ENCODE results near the gene TIMM9.
"Not testable (repeated sequence)": the region's sequence is repeated elsewhere in the genome, so short reads cannot be mapped to it uniquely, and the experiment has no call there.

The TIMM9 gene, protein sequence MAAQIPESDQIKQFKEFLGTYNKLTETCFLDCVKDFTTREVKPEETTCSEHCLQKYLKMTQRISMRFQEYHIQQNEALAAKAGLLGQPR

DNA sequence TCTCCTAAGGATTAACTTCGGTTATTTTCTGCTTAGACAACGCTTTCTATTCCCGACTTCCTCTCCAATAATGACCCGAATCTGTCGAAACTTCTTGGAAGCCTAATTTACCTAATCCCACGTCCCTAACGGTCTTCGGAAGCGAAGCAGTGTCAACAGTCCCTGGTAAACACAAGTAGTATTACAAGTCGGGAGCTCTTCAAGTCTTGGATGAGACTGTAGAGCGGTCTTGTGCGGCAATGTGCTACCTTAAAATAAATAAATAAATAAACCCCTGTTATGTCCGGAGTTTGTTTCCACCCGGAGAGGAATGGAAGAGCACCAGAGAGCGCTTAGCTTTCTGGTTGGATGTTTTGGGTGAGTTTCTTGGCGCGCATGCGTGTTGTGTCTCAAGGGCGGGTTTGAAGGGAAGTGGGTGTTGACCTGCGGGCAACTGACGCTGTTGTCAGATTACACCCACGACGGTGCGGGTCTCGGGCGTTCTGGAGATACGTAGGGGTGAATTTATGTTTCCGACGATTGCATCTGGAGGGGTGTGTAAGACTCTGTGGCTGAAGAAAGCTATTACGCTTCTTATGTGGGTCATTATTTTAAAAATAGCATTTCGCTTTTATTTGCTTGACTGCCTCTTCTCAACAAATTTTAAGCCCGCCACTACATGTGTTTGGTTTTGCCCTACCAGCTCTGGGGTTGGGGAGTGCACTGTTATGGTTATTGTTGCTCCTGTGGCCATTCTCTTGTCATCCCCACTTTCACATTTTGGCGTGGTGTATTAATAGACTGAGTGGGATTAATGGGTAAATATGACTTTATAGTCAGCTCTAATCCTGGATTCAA lies at the start of gene TIMM9, which contains the start of gene KIAA0586:
TSS of gene TIMM9 (minus strand) at position 251 of the 837 bp plus-strand sequence. CDS start 15,586 bp downstream, outside the sequence.
TSS of gene KIAA0586 (plus strand) at position 439 of the 837 bp plus-strand sequence. CDS start 546 bp downstream, outside the sequence.
- peak; percentile 91 for DNase-seq

DNA sequence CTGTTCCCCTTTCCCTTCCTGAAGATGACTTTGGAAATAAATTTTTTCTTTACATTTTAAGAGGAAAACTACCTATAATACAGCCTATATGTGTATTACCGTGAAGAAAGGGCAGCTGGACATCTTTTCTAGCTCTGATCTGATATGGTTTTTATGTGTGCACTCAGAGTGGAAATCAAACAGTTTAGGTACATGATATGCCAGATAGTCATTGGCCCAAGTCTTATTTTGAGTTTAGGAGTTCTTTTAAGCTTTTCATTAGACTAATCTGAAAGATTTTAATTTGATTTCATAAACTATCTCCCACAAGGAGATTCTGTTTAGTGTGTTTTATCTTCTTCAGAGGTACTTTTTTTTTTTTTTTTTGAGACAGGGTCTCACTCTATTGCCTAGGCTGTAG lies 49.0 kb upstream of the TIMM9 start:
- DNase-seq = no peak

DNA sequence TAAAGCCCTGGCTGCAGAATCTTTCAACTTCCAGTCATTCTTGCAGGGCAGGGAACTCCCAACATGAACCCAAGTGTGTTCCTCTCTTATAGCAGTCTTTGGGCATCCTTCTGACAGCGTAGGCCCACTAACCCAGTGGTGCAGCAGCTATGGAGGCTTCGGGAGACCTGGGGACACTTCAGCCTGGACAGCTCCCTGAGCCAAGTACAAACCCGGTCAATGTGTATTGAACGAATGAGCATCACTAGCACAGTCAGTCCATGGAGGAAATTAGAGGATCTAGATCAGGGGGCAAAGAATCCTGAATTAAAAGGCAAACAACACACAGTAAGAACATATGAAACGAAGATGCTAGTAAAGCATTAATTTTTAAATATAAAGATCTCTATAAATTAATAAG lies 42.0 kb upstream of the TIMM9 start:
- DNase-seq = no peak

DNA sequence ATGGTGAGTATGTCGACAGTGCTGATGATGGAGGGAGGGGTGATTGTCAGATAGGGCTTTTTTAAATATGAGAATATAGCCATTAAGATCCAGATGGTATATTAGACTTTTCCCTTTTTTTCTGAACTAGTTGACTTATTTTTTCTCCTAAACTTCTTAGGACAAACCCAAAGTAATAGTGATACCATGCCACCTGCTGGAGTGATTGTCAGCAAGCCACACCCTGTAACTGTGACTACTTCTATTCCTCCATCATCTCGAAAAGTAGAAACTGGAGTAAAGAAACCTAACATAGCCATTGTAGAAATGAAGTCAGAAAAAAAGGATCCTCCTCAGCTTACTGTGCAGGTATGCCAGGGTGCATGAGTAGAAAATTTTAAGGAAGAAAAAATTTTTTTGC lies 40.2 kb upstream of the TIMM9 start:
- no peak for DNase-seq

DNA sequence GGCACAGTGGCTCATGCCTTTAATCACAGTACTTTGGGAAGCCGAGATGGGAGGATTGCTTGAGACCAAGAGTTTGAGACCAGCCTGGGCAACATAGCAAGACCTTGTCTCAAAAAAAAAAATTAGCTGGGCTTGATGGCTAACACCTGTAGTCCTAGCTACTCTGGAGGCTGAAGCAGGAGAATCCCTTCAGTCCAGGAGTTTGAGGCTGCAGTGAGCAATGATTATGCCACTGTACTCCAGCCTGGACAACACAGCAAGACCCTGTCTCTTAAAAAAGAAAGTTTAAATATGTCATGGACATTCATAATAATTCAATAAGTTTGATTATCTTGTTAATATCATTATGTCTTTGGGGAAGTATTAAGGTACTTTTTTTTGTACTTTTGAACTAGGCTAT lies 39.1 kb upstream of the TIMM9 start:
- DNase-seq = no peak

DNA sequence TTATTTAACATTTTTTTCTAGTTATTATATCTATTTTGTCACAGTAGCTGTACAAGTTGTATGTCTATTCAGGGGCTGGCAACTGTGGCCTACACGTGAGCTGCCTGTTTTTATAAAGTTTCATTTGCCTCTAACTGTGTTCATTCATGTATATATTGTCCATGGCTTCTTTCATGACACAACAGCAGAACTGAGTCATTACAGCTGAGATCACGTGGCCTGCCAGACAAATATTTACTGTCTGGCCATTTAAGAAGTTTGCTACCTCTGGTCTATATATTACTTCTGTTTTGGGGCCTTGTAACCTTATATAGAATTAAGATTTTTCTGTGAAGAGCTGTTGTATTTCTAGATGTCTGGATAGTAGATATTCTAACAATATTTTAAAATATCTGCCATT lies 38.1 kb upstream of the TIMM9 start:
- no peak for DNase-seq

DNA sequence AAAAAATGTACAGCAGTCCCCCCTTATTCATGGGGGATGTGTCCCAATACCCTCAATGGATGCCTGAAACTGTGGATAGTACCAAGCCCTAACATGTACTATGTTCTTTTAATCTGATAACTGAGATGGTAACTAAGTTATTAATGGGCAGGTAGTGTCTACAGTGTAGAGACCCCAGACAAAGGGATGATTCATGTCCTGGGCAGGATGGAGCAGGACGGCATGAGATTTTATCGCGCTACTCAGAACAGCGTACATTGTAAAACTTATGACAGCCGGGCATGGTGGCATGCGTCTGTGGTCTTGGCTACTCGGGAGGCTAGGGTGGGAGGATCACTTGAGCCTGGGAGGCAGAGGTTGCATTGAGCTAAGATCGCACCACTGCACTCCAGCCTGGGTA lies 37.3 kb upstream of the TIMM9 start:
- no peak for DNase-seq

DNA sequence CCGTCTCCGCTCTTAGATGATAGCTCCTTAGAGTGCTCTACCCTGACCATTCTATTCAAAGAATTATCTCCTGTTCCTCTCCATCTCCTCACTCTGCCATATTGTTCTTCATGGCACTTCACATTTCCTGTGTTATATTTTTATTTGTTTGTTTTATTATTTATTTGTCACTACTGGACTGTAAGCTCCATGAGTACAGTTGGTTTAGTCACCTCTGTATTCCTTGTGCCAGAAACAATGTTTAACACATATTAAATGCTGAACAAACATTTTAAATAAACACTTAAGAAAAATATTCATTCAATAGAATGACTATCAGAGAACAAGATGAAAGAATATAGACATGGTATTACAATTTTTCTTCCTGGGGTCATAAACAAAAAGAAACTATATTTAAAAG lies 35.8 kb upstream of the TIMM9 start:
- no peak for DNase-seq

DNA sequence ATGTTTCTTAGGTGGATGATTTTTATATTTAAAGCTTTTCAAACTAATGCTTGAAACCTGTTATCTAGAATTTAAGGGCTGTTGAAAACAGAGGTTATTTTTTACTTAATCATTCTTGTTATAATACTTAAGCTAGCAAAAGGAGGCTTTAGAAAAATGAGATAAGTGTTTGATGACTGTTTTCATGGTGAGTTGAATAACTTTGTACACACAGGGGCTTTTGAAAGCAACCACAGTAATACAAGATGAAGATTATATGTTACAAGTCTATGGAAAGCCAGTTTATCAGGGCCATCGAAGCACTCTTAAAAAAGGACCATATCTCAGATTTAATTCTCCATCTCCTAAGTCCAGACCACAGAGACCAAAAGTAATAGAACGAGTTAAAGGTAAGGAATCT lies 33.4 kb upstream of the TIMM9 start:
- no peak for DNase-seq

DNA sequence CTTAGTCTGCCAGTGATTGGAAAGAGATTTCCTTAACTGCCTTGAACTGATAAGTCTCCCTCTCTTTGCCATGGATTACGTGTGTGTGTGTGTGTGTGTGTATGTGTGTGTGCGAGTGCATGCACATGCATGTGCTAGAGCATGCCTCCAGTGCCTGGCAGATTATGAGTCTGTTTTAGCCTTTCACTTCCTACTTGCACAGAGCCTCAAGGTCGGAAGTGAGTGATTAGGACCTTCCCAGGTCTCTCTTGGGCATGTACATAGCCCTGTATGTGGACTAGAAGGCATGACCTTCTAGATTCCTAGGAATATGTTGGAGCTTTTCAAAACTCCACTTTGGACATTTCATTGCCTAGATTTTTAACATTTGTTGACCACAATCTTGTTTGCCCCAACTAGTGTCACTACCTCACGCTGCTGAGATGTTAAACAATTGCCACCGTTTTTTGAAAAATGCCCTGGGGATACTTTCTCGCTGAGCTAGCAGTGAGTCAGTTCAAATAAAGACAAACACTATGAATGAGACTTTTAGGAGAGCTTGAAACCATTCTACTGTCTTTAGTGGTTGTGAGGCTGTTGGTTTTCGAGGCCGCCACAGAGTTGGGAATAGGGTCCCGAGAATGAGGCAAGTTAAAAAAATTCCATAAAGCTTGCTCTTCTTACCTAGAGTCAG lies 28.4 kb upstream of the TIMM9 start:
- no peak for DNase-seq

DNA sequence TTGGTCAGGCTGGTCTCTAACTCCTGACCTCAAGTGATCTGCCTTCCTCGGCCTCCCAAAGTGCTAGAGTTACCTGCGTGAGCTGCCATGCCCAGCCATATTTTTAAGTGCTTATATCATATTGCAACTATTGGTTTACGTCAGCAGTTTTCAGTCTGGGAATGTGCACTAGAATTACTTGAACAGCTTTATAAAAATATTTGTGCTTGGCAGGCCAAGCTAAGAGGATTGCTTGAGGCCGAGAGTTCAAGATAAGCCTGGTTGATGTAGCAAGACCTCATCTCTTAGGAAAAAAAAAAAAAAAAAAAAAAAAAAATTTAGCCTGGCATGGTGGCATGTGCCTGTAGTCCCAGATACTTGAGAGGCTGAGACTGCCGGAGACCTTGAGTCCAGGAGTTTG lies 17.3 kb upstream of the TIMM9 start:
- no peak for DNase-seq

DNA sequence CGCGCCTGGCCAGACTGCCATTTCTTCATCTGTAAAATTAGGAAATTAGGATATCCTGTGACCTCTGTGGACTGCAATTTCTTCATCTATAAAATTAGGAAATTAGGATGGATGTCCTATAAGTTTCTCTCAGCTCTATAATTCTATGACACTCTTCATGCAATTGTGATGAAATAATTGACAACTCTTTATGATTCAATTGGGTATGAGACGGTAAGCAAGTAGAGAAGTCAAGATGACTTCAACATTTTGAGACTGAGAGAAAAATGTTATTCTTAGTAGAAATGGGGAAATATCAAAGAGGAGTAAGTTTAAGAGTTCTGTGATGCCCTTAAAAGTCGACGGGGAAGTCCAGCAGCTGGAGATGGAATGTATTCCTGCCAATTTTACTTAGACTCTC lies 12.1 kb upstream of the TIMM9 start:
- no peak for DNase-seq

DNA sequence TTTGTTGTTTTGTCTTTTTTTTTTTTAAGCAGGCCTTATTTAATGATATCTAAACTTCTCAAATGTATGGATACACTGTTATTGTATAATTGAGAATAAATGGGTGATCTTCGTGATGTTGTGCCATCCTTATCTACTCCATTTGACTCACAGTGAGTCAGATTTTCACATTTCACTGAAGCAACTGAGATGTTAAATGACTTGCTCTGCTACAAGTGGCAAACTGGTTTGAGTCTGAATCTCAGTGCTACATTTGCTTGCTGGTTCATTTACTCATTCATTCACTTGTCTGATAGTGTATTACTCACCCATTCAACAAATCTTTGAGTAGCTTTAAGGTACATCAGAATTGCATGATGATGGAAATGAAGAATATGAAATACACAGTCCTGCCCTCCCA lies 2.8 kb upstream of the TIMM9 start:
- no peak for DNase-seq

DNA sequence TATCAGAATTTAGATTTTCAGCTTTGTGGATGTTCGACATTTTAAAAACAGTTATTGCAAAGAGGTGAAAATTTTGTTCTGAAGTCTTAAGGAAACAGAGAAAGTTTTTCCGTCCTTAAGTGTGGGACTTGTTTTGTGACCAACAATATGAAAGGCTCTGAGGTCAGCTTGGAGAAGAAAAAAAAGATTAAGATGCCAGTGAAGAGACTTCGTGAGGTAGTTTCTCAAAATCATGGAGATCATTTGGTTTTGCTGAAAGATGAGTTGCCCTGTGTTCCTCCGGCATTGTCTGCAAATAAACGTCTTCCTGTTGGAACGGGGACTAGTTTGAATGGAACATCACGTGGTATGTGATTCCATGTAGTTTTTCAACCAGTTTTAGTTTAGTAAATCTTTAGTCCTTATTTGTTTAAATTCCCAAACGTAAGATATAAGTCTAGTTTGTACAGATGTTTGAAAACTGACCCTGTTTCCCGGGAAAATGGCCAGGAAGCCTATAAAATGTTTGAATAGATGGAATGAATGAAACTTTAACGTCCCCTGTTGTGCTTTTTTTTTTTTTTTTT lies 870 bp upstream of the TIMM9 start:
- no peak for DNase-seq

DNA sequence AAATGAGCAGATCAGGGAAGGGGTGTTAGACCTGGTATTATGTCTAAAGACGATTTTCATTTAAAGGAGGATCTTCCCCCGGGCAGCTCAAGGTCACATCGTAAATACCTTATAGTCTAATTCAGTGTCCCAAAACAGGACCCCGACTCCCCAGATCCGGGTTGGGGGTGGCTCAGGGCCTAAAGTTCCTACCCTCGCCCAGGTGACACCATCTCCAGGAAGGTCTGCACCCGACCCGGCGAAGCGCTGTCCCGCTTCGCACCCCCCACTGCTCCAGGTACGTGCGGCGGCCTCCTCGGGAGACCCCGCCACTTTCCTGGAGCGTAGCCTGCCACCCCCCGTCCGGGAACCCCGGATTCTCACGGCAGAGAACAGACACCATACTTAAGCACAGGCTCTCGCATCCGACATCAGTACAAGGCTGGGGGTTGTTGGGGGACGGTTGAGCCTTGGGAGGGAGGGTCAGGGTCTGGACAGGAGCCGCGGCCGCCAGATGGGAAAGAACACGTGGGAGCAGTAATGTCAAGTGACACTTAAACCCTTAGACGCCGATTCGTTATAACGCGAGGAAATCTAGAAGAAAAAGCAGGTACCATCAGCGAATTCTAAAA lies 556 bp downstream of the TIMM9 start:
- peak; percentile 64 for DNase-seq

DNA sequence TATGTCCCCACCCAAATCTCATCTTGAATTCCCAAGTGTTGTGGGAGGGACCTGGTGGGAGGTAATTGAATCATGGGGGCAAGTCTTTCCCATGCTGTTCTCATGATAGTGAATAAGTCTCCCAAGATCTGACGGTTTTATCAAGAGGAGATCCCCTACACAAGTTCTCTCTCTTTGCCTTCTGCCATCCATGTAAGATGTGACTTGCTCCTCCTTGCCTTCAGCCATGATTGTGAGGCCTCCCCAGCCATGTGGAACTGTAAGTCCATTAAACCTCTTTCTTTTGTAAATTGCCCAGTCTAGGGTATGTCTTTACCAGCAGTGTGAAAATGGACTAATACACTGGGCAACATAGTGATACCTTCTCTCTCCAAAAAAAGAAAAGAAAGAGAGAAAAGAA lies 10.4 kb downstream of the TIMM9 start:
- not testable (repeated sequence) for DNase-seq

DNA sequence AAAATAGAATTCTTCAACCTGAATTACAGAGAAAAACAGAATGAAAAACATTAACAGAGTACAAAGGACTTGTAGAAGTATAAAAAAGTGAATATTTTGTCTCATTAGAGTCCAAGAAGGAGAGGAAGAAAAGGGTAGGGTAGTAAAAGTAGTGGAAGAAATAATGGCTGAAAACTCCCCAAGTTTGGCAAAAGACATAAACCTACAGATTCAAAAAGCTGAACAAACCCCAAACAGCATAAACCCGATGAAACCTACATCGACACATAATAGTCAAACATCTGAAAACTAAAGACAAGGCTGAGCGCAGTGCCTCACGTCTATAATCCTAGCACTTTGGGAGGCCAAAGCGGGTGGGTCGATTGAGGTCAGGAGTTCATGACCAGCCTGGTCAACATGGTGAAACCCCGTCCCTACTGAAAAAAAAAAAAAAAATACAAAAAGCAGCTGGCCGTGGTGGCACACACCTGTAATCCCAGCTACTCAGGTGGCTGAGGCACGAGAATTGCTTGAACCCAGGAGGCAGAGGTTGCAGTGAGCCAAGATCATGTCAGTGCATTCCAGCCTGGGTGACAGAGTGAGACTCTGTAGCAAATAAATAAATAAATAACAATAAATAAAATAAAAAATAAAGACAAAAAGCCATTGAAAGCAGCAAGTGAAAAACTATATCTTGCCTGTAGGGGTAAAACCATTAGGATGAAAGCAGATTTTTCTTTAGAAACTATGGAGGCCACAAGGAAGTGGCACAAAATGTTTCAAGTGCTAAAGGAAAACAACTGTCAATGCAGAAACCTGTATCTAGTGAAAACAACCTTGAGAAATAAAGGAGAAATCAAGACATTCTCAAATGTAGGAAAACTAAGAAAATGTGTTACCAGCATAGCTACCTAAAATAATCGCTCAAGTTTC lies 11.4 kb downstream of the TIMM9 start:
- DNase-seq = no peak

DNA sequence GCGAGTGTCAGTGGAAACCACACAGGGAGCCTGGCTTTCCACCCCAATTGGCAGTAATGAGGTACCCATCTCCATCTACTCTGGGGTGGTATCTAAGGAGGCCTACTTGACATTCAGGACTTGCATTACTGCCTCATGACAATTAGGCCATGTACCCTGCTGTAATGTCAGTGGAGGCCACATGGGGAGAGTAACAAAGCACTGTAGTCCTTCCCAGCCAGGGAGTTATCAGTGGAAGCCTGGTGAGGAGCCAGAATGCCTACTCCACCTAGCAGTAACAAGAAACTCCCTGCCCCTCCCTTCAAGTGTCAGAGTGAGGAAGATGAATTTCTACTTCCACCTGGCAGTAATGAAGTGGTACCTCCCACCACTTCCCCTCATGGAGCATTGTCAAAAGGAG lies 12.5 kb downstream of the TIMM9 start:
- no peak for DNase-seq

DNA sequence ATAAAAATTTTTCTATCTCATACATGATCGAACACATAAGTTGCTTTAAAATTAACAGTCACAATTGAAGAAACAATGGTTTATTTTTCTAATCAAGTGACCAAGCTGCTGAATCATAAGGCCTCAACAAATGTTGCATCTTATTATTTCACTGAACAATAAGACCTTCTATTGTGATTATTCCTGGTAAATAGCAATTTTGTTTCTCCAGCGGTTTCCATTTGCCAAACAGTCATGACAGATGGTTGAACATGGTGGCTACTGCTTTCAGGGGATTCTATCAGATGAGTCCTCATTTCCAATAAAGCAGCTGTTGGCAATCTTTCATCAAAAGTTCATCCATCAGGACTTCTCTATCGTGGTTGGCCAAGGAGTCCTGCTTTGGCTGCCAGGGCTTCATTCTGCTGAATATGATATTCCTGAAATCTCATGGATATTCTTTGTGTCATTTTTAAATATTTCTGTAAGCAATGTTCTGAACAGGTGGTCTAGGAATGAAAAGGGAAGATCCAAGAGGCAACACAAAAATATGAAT lies 18.6 kb downstream of the TIMM9 start:
- no peak for DNase-seq

DNA sequence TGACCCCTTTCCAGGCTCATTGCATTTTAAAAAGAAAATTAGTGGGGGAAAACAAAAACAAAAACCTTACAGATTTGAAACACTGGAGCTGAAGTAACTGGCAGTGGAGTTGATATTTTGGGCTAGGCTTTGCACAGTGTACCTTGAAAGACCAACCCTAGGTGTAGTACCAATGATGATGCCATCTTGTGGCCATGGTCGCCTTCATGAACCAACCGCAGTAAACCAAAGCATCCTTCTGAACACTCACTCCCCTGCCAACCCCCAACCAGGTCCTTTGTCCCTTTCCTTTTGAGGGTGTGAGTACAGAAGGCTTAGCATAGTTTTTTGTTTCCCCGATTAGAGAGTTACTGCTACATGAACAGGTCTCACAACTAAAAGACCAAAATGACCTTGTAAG lies 25.7 kb downstream of the TIMM9 start:
- DNase-seq = no peak

DNA sequence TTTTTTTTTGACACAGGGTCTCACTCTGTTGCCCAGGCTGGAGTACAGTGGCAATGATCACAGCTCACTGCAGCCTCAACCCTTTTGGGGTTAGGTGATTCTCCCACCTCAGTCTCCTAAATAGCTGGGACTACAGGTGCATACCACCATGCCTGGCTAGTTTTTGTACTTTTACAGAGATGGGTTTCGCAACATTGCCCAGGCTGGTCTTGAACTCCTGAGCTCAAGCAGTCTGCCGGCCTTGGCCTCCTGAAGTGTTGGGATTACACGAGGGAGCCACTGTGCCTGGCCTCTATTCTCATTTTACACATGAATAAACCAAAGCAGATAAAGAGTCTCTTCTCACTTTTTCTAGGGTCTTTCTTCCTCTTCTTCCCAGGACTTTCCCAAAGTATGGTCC lies 28.4 kb downstream of the TIMM9 start:
- DNase-seq = no peak

DNA sequence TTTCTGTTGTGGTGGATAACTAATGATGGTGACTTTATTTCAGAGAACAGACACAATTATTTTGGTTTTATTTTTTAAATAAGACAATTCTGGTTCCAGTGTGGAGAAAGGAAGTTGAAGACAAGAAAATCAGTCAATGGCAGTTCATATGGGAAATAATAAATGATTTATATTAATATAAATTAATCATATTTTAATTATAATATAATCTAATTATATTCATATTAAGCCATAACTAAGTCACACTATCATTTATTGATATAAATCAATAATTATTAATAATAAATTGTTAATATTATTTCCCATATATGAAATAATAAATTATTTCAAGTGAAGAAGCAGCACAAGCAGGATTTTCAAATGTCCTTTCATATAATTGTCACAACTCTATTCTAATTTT lies 28.8 kb downstream of the TIMM9 start:
- no peak for DNase-seq
